ENCODE results near the gene CPED1. TPM values are rescaled to one million over a fixed set of nuclear protein-coding genes. Genes with fewer than 3 reads are reported as not detected.

The CPED1 gene
- total RNA-seq, 1 donor from 2014 or later = not detected

- Mint-ChIP-seq H3K4me1 (no peaks in the 10 kb centered on the region), H3K36me3 (no peaks in the 10 kb centered on the region), H3K27me3 (ENCODE audit: insufficient read depth, low read depth) (peaks cover 2% of the 10 kb centered on the region), H3K4me3 (no peak overlapping the region), H3K9me3 (no peaks in the 10 kb centered on the region), H3K27ac (no peak overlapping the region)
- Histone ChIP-seq H3K36me3 (no peaks in the 10 kb centered on the region), H3K4me1 (no peaks in the 10 kb centered on the region), H3K27ac (no peak overlapping the region), H4K20me1 (ENCODE audit: low read depth) (no peaks in the 10 kb centered on the region), H3K9me3 (ENCODE audit: low read depth) (no peaks in the 10 kb centered on the region), H3K4me3 (no peak overlapping the region), H3K79me2 (ENCODE audit: low read depth) (no peaks in the 10 kb centered on the region), H3K4me2 (no peak overlapping the region), H3K9ac (no peak overlapping the region), H3K27me3 (no peaks in the 10 kb centered on the region), H2AFZ (replicated peaks) (no peak overlapping the region), H3F3A (ENCODE audit: low read depth) (no peaks in the 10 kb centered on the region)
- TF ChIP-seq EZH2 (IDR thresholded peaks at IDR 0.05) (no peak), CTCF (IDR thresholded peaks at IDR 0.05) (no peak), EZH2phosphoT487 (IDR thresholded peaks at IDR 0.05) (no peak)
- no peak for DNase-seq (ENCODE audit: low spot score)
These were observed 28.5 kb downstream of the CPED1 start for GRCh38 chr7:121016966-121017365.

DNA sequence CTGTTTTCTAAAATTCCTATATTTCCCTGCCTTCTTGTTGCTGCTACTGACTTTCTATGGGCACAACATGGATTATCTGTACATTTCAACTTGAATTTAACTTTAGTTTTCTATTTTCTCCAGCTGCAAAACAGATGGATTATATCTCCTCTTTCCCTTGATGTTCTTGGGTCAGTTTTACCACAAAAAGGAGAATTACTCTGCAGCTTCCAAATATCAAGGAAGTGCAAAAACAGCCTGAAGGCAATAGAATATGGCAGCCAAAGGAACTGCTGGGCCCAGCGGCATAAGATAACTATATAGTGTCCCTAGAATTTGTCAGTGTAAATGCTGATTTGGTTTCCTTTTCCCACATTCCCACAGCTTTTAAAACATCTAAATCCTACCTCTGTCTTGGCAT lies 29.1 kb downstream of the CPED1 start:
- no peaks in the 10 kb centered on the region for H3K36me3 Mint-ChIP-seq
- H3K9me3 Mint-ChIP-seq = no peaks in the 10 kb centered on the region
- Histone ChIP-seq H4K20me1 (ENCODE audit: low read depth) (no peaks in the 10 kb centered on the region), H3K4me1 (no peaks in the 10 kb centered on the region), H3K4me2 (no peak overlapping the region), H3F3A (ENCODE audit: low read depth) (no peaks in the 10 kb centered on the region), H3K36me3 (no peaks in the 10 kb centered on the region), H3K27me3 (no peaks in the 10 kb centered on the region), H2AFZ (replicated peaks) (no peak overlapping the region), H3K27ac (no peak overlapping the region), H3K9me3 (ENCODE audit: low read depth) (no peaks in the 10 kb centered on the region), H3K4me3 (no peak overlapping the region), H3K79me2 (ENCODE audit: low read depth) (no peaks in the 10 kb centered on the region), H3K9ac (no peak overlapping the region)
- H3K27ac Mint-ChIP-seq = no peak overlapping the region
- DNase-seq (ENCODE audit: low spot score) = no peak
- H3K27me3 Mint-ChIP-seq (ENCODE audit: insufficient read depth, low read depth) = peaks cover 2% of the 10 kb centered on the region
- H3K4me1 Mint-ChIP-seq = no peaks in the 10 kb centered on the region
- TF ChIP-seq EZH2phosphoT487 (IDR thresholded peaks at IDR 0.05) (no peak), CTCF (IDR thresholded peaks at IDR 0.05) (no peak), EZH2 (IDR thresholded peaks at IDR 0.05) (no peak)
- no peak overlapping the region for H3K4me3 Mint-ChIP-seq

DNA sequence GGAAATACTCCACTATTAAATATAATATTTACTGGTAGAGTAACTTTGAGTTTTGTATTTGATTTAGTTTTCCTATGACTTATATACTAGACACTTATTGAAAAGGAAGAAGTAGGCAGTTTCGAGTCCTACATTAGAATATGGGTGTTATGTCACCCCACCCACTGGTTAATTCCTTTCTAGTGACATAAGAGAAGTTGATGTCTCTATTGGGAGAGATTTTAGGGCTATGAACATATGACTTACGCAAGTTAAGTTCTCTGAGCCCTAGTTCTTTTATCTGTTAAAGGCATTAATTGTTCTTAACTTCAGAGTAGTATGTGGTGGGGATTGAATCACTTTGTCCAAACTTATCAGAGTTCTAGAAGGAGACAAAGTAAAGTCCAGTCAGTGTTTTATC lies 30.5 kb downstream of the CPED1 start:
- peaks cover 5% of the 10 kb centered on the region for H3K4me1 Mint-ChIP-seq
- DNase-seq (ENCODE audit: low spot score) = no peak
- peaks cover 2% of the 10 kb centered on the region for H3K27me3 Mint-ChIP-seq (ENCODE audit: insufficient read depth, low read depth)
- TF ChIP-seq EZH2 (IDR thresholded peaks at IDR 0.05) (no peak), EZH2phosphoT487 (IDR thresholded peaks at IDR 0.05) (no peak), CTCF (IDR thresholded peaks at IDR 0.05) (no peak)
- H3K79me2 ChIP-seq (ENCODE audit: low read depth) = no peaks in the 10 kb centered on the region
- H3K36me3 Mint-ChIP-seq = no peaks in the 10 kb centered on the region
- H3K9me3 Mint-ChIP-seq = no peaks in the 10 kb centered on the region
- H3K27me3 ChIP-seq = no peaks in the 10 kb centered on the region
- no peaks in the 10 kb centered on the region for H3F3A ChIP-seq (ENCODE audit: low read depth)
- H3K9me3 ChIP-seq (ENCODE audit: low read depth) = no peaks in the 10 kb centered on the region
- H3K9ac ChIP-seq = no peak overlapping the region
- no peak overlapping the region for H3K4me3 ChIP-seq
- no peak overlapping the region for H3K27ac ChIP-seq
- H3K27ac Mint-ChIP-seq = no peak overlapping the region
- H2AFZ ChIP-seq (replicated peaks) = no peak overlapping the region
- H3K36me3 ChIP-seq = no peaks in the 10 kb centered on the region
- H3K4me3 Mint-ChIP-seq = no peak overlapping the region
- H4K20me1 ChIP-seq (ENCODE audit: low read depth) = no peaks in the 10 kb centered on the region
- no peak overlapping the region for H3K4me2 ChIP-seq
- H3K4me1 ChIP-seq = no peaks in the 10 kb centered on the region
